GM23338 (cell line): ENCODE data around the gene DDC. TPM values are rescaled to one million over a fixed set of nuclear protein-coding genes. Genes with fewer than 3 reads are reported as not detected.

Source experiments
- ATAC-seq: fragments of 200-7000 bp; cut with Tn5 transposase; 3 replicates; pipeline ENCODE4 v1.9.1; 2020
- DNase-seq: peaks from one replicate; pipeline ENCODE4 v3.0.0-alpha.2; 2015; ENCODE audit warnings: low spot score
- H2AFZ ChIP-seq: fragments of 200-600 bp; sonication (generic); 2 replicates; pipeline ENCODE4 v1.8.0; 2016; ENCODE audit warnings: antibody characterized with exemption, mild to moderate bottlenecking, moderate library complexity
- H3F3A ChIP-seq: fragments of 200-600 bp; sonication (generic); replicated peaks from 2 replicates; pipeline ENCODE4 v1.8.0; 2017; ENCODE audit warnings: antibody characterized with exemption, mixed run types, low read depth
- H3K27ac ChIP-seq: fragments of 200-600 bp; sonication (generic); 2 replicates; pipeline ENCODE4 v1.6.1; 2016; ENCODE audit warnings: low read depth
- H3K27me3 ChIP-seq: fragments of 200-600 bp; sonication (generic); 2 replicates; pipeline ENCODE4 v1.8.0; 2016; ENCODE audit warnings: mild to moderate bottlenecking, mixed run types, moderate library complexity; ENCODE audit not compliant: insufficient read depth
- H3K36me3 ChIP-seq: fragments of 200-600 bp; sonication (generic); 2 replicates; pipeline ENCODE4 v1.8.0; 2016; ENCODE audit warnings: mild to moderate bottlenecking; ENCODE audit not compliant: insufficient read depth
- H3K4me1 ChIP-seq: fragments of 200-600 bp; sonication (generic); 2 replicates; pipeline ENCODE4 v1.8.0; 2016; ENCODE audit warnings: mild to moderate bottlenecking, moderate library complexity; ENCODE audit not compliant: insufficient read depth
- H3K4me2 ChIP-seq: fragments of 200-600 bp; sonication (generic); 2 replicates; pipeline ENCODE4 v1.7.1; 2017; ENCODE audit warnings: mixed run types
- H3K4me3 ChIP-seq: fragments of 200-600 bp; sonication (generic); 2 replicates; pipeline ENCODE4 v1.6.1; 2016; ENCODE audit warnings: mixed run types
- H3K79me2 ChIP-seq: fragments of 200-600 bp; sonication (generic); replicated peaks from 2 replicates; pipeline ENCODE4 v1.8.0; 2017; ENCODE audit warnings: mild to moderate bottlenecking; ENCODE audit not compliant: insufficient read depth
- H3K9me2 ChIP-seq: fragments of 200-600 bp; sonication (generic); 2 replicates; pipeline ENCODE4 v1.8.0; 2017; ENCODE audit not compliant: insufficient read depth
- H4K20me1 ChIP-seq: fragments of 200-600 bp; sonication (generic); replicated peaks from 2 replicates; pipeline ENCODE4 v1.8.0; 2017; ENCODE audit warnings: mild to moderate bottlenecking; ENCODE audit not compliant: insufficient read depth
- H3K27ac Mint-ChIP-seq: 2 replicates; pipeline ENCODE4 v1.8.0; 2020; ENCODE audit warnings: inconsistent platforms, mild to moderate bottlenecking, moderate library complexity, mixed read lengths
- H3K27me3 Mint-ChIP-seq: 3 replicates; pipeline ENCODE4 v1.8.0; 2022; ENCODE audit warnings: low read depth, mild to moderate bottlenecking, moderate library complexity, mixed read lengths, inconsistent platforms; ENCODE audit not compliant: insufficient read depth, poor library complexity
- H3K36me3 Mint-ChIP-seq: 3 replicates; pipeline ENCODE4 v1.8.0; 2021; ENCODE audit warnings: low read depth, mild to moderate bottlenecking, inconsistent platforms, moderate library complexity, mixed read lengths
- H3K4me1 Mint-ChIP-seq: 3 replicates; pipeline ENCODE4 v1.8.0; 2020; ENCODE audit warnings: mild to moderate bottlenecking, inconsistent platforms, mixed read lengths
- H3K4me3 Mint-ChIP-seq: 3 replicates; pipeline ENCODE4 v1.8.0; 2021; ENCODE audit warnings: moderate library complexity, mild to moderate bottlenecking, inconsistent platforms, mixed read lengths
- H3K9me3 Mint-ChIP-seq: 3 replicates; pipeline ENCODE4 v1.8.0; 2020; ENCODE audit warnings: moderate library complexity, mild to moderate bottlenecking, inconsistent platforms, mixed read lengths
- CREB1 ChIP-seq: fragments of 250-450 bp; sonication (Bioruptor Pico); IDR thresholded peaks from 2 replicates; pipeline ENCODE4 v1.5.0; 2020; ENCODE audit warnings: low read depth, mild to moderate bottlenecking, moderate library complexity
- CTCF ChIP-seq, 2 experiments: fragments of 200-600 bp in 1 of 2; sonication (generic) in 1 of 2; conservative IDR thresholded peaks; 2 replicates each; pipeline versions ENCODE4 v1.5.1 to v1.6.1; 2016 to 2017; ENCODE audit warnings: antibody characterized with exemption in 2 of 2, low read depth in 2 of 2, mild to moderate bottlenecking in 2 of 2, moderate library complexity in 1 of 2
- EZH2 ChIP-seq: fragments of 200-600 bp; sonication (generic); IDR thresholded peaks from one replicate; pipeline ENCODE4 v1.8.0; 2017; ENCODE audit warnings: antibody characterized with exemption, mild to moderate bottlenecking, low read depth; ENCODE audit not compliant: unreplicated experiment
- EZH2phosphoT487 ChIP-seq: fragments of 200-600 bp; sonication (generic); IDR thresholded peaks from one replicate; pipeline ENCODE4 v1.8.1; 2018; ENCODE audit warnings: antibody characterized with exemption; ENCODE audit not compliant: unreplicated experiment
- JUNB ChIP-seq: IDR thresholded peaks from one replicate; pipeline ENCODE4 v1.6.1; 2016; ENCODE audit warnings: antibody characterized with exemption; ENCODE audit not compliant: unreplicated experiment
- NANOG ChIP-seq: IDR thresholded peaks from 2 replicates; pipeline ENCODE4 v1.6.1; 2016; ENCODE audit warnings: antibody characterized with exemption, borderline replicate concordance
- POLR2AphosphoS5 ChIP-seq: IDR thresholded peaks from 2 replicates; pipeline ENCODE4 v1.6.1; 2016; ENCODE audit warnings: antibody characterized with exemption, low read depth
- STAT1 ChIP-seq: IDR thresholded peaks from one replicate; pipeline ENCODE4 v1.6.1; 2016; ENCODE audit warnings: antibody characterized with exemption; ENCODE audit not compliant: unreplicated experiment
- ZNF114 ChIP-seq: fragments of 250-450 bp; sonication (Bioruptor Pico); IDR thresholded peaks from 2 replicates; pipeline ENCODE4 v1.5.0; 2020; ENCODE audit warnings: mild to moderate bottlenecking, moderate library complexity
- ZNF331 ChIP-seq: fragments of 250-450 bp; sonication (Bioruptor Pico); IDR thresholded peaks from 2 replicates; pipeline ENCODE4 v1.5.0; 2020; ENCODE audit warnings: low read depth, mild to moderate bottlenecking, moderate library complexity
- polyA plus RNA-seq: library from polyadenylated mRNA; unstranded; fragments of >200 nt; fragmentation: Nextera tagmentation; extraction: Ambion mirVana; gene quantifications from 2 replicates; pipeline ENCODE4 v1.2.1, GENCODE V29; 2016
- total RNA-seq: library from RNA; depleted of rRNA; stranded (reverse); fragments of >200 nt; shearing (Covaris generic); gene quantifications from 2 replicates; pipeline ENCODE4 v1.2.3, GENCODE V29; 2014
- TF ChIP-seq, protein P1 (sequence below): IDR thresholded peaks from one replicate; pipeline ENCODE4 v1.6.1; 2018; ENCODE audit warnings: antibody characterized with exemption; ENCODE audit not compliant: unreplicated experiment
- TF ChIP-seq, protein P2 (sequence below): fragments of 250-450 bp; sonication (Bioruptor Pico); IDR thresholded peaks from 2 replicates; pipeline ENCODE4 v1.5.0; 2020; ENCODE audit warnings: mild to moderate bottlenecking, moderate library complexity
- TF ChIP-seq, protein P3 (sequence below): IDR thresholded peaks from 2 replicates; pipeline ENCODE4 v1.6.1; 2016; ENCODE audit warnings: antibody characterized with exemption

DDC gene
- total and polyA plus RNA-seq, 2 experiments from 2014 or later: not detected

DNA sequence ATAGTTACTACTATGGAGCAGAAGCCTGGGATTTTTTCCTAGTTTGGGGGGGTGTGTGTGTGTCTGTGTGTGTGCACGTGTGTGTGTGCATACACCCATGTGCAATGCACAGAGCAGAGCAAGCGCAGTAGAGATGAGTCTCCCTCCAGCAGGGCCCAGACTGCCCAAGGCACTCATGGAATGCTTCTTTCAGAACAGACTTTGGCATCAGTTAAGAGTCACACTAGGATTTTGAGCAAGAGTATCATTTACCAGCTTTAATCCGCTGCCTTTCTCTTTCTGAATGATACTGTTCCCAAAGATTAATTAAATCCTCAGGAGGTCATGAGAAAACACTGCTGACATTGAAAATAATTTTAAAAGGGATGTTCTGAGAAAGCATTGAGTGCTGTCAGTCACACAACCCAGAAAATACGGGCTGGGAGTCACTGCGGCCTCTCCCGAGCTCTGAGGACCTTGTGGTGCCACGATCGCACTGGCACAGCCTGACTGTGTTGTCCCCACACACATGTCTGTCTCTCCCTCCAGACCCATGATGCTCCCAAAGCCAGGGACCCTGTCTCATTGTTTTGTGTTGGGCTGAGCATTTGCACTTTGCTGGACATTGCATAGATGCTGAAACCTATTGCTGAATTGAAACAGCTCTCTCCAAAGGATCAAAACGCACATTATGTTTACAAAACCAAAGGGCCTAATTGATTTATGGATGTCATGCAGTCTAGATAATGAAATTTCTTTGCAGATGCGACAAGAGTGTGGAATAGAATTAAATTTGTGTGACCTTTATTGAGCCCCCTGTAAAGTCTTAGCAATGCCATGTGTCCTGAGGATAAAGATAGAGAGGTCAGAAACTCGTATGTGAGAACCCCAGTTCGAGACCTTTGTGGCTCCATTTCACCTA lies 60.3 kb downstream of the DDC start:
- TF ChIP-seq NANOG: no peak
- TF ChIP-seq STAT1: no peak
- no peak for TF ChIP-seq ZNF114
- TF ChIP-seq, protein P1, sequence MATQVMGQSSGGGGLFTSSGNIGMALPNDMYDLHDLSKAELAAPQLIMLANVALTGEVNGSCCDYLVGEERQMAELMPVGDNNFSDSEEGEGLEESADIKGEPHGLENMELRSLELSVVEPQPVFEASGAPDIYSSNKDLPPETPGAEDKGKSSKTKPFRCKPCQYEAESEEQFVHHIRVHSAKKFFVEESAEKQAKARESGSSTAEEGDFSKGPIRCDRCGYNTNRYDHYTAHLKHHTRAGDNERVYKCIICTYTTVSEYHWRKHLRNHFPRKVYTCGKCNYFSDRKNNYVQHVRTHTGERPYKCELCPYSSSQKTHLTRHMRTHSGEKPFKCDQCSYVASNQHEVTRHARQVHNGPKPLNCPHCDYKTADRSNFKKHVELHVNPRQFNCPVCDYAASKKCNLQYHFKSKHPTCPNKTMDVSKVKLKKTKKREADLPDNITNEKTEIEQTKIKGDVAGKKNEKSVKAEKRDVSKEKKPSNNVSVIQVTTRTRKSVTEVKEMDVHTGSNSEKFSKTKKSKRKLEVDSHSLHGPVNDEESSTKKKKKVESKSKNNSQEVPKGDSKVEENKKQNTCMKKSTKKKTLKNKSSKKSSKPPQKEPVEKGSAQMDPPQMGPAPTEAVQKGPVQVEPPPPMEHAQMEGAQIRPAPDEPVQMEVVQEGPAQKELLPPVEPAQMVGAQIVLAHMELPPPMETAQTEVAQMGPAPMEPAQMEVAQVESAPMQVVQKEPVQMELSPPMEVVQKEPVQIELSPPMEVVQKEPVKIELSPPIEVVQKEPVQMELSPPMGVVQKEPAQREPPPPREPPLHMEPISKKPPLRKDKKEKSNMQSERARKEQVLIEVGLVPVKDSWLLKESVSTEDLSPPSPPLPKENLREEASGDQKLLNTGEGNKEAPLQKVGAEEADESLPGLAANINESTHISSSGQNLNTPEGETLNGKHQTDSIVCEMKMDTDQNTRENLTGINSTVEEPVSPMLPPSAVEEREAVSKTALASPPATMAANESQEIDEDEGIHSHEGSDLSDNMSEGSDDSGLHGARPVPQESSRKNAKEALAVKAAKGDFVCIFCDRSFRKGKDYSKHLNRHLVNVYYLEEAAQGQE: no peak
- no peak for TF ChIP-seq EZH2phosphoT487
- TF ChIP-seq, protein P2, sequence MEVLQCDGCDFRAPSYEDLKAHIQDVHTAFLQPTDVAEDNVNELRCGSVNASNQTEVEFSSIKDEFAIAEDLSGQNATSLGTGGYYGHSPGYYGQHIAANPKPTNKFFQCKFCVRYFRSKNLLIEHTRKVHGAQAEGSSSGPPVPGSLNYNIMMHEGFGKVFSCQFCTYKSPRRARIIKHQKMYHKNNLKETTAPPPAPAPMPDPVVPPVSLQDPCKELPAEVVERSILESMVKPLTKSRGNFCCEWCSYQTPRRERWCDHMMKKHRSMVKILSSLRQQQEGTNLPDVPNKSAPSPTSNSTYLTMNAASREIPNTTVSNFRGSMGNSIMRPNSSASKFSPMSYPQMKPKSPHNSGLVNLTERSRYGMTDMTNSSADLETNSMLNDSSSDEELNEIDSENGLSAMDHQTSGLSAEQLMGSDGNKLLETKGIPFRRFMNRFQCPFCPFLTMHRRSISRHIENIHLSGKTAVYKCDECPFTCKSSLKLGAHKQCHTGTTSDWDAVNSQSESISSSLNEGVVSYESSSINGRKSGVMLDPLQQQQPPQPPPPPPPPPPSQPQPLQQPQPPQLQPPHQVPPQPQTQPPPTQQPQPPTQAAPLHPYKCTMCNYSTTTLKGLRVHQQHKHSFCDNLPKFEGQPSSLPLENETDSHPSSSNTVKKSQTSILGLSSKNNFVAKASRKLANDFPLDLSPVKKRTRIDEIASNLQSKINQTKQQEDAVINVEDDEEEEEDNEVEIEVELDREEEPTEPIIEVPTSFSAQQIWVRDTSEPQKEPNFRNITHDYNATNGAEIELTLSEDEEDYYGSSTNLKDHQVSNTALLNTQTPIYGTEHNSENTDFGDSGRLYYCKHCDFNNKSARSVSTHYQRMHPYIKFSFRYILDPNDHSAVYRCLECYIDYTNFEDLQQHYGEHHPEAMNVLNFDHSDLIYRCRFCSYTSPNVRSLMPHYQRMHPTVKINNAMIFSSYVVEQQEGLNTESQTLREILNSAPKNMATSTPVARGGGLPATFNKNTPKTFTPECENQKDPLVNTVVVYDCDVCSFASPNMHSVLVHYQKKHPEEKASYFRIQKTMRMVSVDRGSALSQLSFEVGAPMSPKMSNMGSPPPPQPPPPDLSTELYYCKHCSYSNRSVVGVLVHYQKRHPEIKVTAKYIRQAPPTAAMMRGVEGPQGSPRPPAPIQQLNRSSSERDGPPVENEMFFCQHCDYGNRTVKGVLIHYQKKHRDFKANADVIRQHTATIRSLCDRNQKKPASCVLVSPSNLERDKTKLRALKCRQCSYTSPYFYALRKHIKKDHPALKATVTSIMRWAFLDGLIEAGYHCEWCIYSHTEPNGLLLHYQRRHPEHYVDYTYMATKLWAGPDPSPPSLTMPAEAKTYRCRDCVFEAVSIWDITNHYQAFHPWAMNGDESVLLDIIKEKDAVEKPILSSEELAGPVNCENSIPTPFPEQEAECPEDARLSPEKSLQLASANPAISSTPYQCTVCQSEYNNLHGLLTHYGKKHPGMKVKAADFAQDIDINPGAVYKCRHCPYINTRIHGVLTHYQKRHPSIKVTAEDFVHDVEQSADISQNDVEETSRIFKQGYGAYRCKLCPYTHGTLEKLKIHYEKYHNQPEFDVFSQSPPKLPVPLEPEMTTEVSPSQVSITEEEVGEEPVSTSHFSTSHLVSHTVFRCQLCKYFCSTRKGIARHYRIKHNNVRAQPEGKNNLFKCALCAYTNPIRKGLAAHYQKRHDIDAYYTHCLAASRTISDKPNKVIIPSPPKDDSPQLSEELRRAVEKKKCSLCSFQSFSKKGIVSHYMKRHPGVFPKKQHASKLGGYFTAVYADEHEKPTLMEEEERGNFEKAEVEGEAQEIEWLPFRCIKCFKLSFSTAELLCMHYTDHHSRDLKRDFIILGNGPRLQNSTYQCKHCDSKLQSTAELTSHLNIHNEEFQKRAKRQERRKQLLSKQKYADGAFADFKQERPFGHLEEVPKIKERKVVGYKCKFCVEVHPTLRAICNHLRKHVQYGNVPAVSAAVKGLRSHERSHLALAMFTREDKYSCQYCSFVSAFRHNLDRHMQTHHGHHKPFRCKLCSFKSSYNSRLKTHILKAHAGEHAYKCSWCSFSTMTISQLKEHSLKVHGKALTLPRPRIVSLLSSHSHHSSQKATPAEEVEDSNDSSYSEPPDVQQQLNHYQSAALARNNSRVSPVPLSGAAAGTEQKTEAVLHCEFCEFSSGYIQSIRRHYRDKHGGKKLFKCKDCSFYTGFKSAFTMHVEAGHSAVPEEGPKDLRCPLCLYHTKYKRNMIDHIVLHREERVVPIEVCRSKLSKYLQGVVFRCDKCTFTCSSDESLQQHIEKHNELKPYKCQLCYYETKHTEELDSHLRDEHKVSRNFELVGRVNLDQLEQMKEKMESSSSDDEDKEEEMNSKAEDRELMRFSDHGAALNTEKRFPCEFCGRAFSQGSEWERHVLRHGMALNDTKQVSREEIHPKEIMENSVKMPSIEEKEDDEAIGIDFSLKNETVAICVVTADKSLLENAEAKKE: no peak
- TF ChIP-seq ZNF331 (CRISPR knock-in tag): no peak
- TF ChIP-seq, protein P3, sequence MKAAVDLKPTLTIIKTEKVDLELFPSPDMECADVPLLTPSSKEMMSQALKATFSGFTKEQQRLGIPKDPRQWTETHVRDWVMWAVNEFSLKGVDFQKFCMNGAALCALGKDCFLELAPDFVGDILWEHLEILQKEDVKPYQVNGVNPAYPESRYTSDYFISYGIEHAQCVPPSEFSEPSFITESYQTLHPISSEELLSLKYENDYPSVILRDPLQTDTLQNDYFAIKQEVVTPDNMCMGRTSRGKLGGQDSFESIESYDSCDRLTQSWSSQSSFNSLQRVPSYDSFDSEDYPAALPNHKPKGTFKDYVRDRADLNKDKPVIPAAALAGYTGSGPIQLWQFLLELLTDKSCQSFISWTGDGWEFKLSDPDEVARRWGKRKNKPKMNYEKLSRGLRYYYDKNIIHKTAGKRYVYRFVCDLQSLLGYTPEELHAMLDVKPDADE: no peak
- TF ChIP-seq CTCF (conservative IDR thresholded peaks at IDR 0.05; ENCODE audit: low read depth in 2 of 2): no peak
- TF ChIP-seq JUNB: no peak
- TF ChIP-seq EZH2: no peak
- TF ChIP-seq CREB1 (CRISPR knock-in tag): no peak
- no peak for TF ChIP-seq POLR2AphosphoS5
- no peak overlapping the region for H3K27ac Mint-ChIP-seq

More for the DNA sequence above, 60.3 kb downstream of the DDC start:
- Histone ChIP-seq H3K27ac (no peak overlapping the region), H3K4me2 (no peak overlapping the region), H3K27me3 (no peaks in the 10 kb centered on the region), H3F3A (no peaks in the 10 kb centered on the region), H3K9me2 (no peaks in the 10 kb centered on the region), H2AFZ (no peak overlapping the region), H3K4me1 (no peaks in the 10 kb centered on the region), H3K36me3 (no peaks in the 10 kb centered on the region; the same call in 1 of the 2 replicates), H4K20me1 (no peaks in the 10 kb centered on the region), H3K4me3 (no peak overlapping the region), H3K79me2 (no peaks in the 10 kb centered on the region)
- Mint-ChIP-seq H3K27me3 (peaks cover 6% of the 10 kb centered on the region), H3K4me1 (no peaks in the 10 kb centered on the region; the same call in 2 of the 3 replicates), H3K36me3 (peaks cover 3% of the 10 kb centered on the region; the same call in 1 of the 3 replicates), H3K9me3 (no peaks in the 10 kb centered on the region), H3K4me3 (no peak overlapping the region)
- no peak for ATAC-seq
- no peak for DNase-seq
